Caco-2 (cell line): ENCODE data around the gene NDST4. TPM values are rescaled to one million over a fixed set of nuclear protein-coding genes. Genes with fewer than 3 reads are reported as not detected.

Experiments
- BruUV-seq: library from RNA; stranded (reverse); fragments of 400-500 nt; replicated peaks from 2 replicates; lab custom pipeline; 2021; lab: Mats Ljungman, UMichigan
- CTCF ChIA-PET: fragments of 300-600 bp; sonication (Branson Sonifier 250); formaldehyde crosslinking; loops from one replicate; lab custom pipeline; 2022; ENCODE audit warnings: antibody characterized with exemption; lab: Charles Lee
- POLR2A ChIA-PET: fragments of 300-600 bp; sonication (Branson Sonifier 250); formaldehyde crosslinking; loops from one replicate; lab custom pipeline; 2022; ENCODE audit warnings: antibody characterized with exemption; lab: Charles Lee
- DNase-seq, 2 experiments: peaks; one replicate each; pipeline versions ENCODE4 v3.0.0 to v3.0.0-alpha.2; 2020 to 2022
- H3K27me3 ChIP-seq: replicated peaks from 2 replicates; pipeline ENCODE4 v1.6.0; 2011; ENCODE audit warnings: low read length; ENCODE audit not compliant: control insufficient read depth, insufficient read depth
- H3K36me3 ChIP-seq: 2 replicates; pipeline ENCODE4 v1.5.1; 2011; ENCODE audit warnings: low read length; ENCODE audit not compliant: control insufficient read depth, insufficient read depth
- H3K4me1 ChIP-seq: fragments of 250-450 bp; sonication (Bioruptor Pico); 2 replicates; pipeline ENCODE4 v1.5.1; 2020; ENCODE audit warnings: mild to moderate bottlenecking
- H3K4me3 ChIP-seq: 2 replicates; pipeline ENCODE4 v1.5.1; 2011; ENCODE audit warnings: low read depth, mild to moderate bottlenecking, control low read depth, low read length
- H3K9me3 ChIP-seq: fragments of 250-450 bp; sonication (Bioruptor Pico); 2 replicates; pipeline ENCODE4 v1.5.1; 2020; ENCODE audit warnings: mild to moderate bottlenecking, moderate library complexity
- H3K27ac Mint-ChIP-seq: one replicate; pipeline ENCODE4 v1.8.0; 2022; ENCODE audit warnings: mixed read lengths; ENCODE audit not compliant: unreplicated experiment
- H3K27me3 Mint-ChIP-seq: one replicate; pipeline ENCODE4 v1.8.0; 2022; ENCODE audit warnings: mixed read lengths; ENCODE audit not compliant: insufficient read depth, unreplicated experiment
- H3K36me3 Mint-ChIP-seq: one replicate; pipeline ENCODE4 v1.8.0; 2022; ENCODE audit warnings: mild to moderate bottlenecking, mixed read lengths; ENCODE audit not compliant: insufficient read depth, unreplicated experiment
- H3K4me1 Mint-ChIP-seq: one replicate; pipeline ENCODE4 v1.8.0; 2022; ENCODE audit warnings: low read depth, mixed read lengths; ENCODE audit not compliant: unreplicated experiment
- H3K4me3 Mint-ChIP-seq: one replicate; pipeline ENCODE4 v1.8.0; 2022; ENCODE audit warnings: mild to moderate bottlenecking, moderate library complexity, mixed read lengths; ENCODE audit not compliant: unreplicated experiment
- H3K9me3 Mint-ChIP-seq: one replicate; pipeline ENCODE4 v1.8.0; 2022; ENCODE audit warnings: mixed read lengths; ENCODE audit not compliant: unreplicated experiment
- intact Hi-C: fragments of 100-400 bp; cut with micrococcal nuclease; formaldehyde crosslinking; loops from one replicate; pipeline ENCODE4 v1.10.0; 2022; ENCODE audit not compliant: unreplicated experiment
- total RNA-seq: library from RNA; stranded (reverse); gene quantifications from 2 replicates; pipeline ENCODE4 v1.2.3, GENCODE V29; 2022
- TF ChIP-seq, protein P1 (sequence below), 2 experiments: fragments of 200-600 bp in 1 of 2; IDR thresholded peaks; 1 replicate in 1 of 2; 2 replicates in 1 of 2; pipeline versions ENCODE4 v1.5.1 to v1.8.0; 2011 to 2022; ENCODE audit warnings: antibody characterized with exemption in 1 of 2, control low read depth in 1 of 2, inconsistent platforms in 1 of 2, low read depth in 1 of 2, low read length in 1 of 2, mild to moderate bottlenecking in 1 of 2, moderate library complexity in 1 of 2; ENCODE audit not compliant: insufficient read depth in 1 of 2, severe bottlenecking in 1 of 2, unreplicated experiment in 1 of 2

Gene NDST4
- total RNA-seq, 1 experiment from 2014 or later: 4.4 TPM

DNA sequence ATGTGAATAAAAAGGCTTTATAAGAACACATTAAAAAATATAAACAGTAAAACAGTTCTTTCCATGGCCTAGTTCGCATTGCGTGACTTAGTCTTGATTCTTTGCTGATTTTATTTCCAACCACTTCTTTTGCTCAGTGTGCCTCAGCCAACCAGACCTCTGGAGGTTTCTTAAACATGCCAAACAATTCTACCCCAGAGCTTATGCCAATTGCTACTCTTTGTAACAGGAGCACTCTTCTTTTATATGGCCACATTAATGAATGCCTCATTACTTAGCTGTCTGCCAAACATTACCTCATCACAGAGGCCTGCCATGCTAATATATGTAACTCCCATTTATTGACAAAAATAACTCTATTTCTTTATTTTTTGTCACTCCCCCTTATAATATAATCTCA is 202.3 kb downstream of the NDST4 start:
- H3K36me3 Mint-ChIP-seq: no peaks in the 10 kb centered on the region
- no peak overlapping the region for H3K27ac Mint-ChIP-seq
- H3K4me1 ChIP-seq: no peaks in the 10 kb centered on the region
- no peaks in the 10 kb centered on the region for H3K9me3 ChIP-seq
- H3K9me3 Mint-ChIP-seq: no peaks in the 10 kb centered on the region
- TF ChIP-seq, protein P1, sequence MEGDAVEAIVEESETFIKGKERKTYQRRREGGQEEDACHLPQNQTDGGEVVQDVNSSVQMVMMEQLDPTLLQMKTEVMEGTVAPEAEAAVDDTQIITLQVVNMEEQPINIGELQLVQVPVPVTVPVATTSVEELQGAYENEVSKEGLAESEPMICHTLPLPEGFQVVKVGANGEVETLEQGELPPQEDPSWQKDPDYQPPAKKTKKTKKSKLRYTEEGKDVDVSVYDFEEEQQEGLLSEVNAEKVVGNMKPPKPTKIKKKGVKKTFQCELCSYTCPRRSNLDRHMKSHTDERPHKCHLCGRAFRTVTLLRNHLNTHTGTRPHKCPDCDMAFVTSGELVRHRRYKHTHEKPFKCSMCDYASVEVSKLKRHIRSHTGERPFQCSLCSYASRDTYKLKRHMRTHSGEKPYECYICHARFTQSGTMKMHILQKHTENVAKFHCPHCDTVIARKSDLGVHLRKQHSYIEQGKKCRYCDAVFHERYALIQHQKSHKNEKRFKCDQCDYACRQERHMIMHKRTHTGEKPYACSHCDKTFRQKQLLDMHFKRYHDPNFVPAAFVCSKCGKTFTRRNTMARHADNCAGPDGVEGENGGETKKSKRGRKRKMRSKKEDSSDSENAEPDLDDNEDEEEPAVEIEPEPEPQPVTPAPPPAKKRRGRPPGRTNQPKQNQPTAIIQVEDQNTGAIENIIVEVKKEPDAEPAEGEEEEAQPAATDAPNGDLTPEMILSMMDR (IDR thresholded peaks at IDR 0.05; ENCODE audit: insufficient read depth in 1 of 2, low read depth in 1 of 2, low read length in 1 of 2, severe bottlenecking in 1 of 2, unreplicated experiment in 1 of 2): no peak
- DNase-seq: no peak
- CTCF ChIA-PET: no interaction called here
- no peaks in the 10 kb centered on the region for H3K27me3 Mint-ChIP-seq
- H3K4me3 ChIP-seq: no peak overlapping the region
- intact Hi-C loops: no loop called here
- no peaks in the 10 kb centered on the region for H3K36me3 ChIP-seq
- no TSS peak for BruUV-seq
- POLR2A ChIA-PET: no interaction called here
- H3K27me3 ChIP-seq: no peaks in the 10 kb centered on the region
- no peak overlapping the region for H3K4me3 Mint-ChIP-seq
- H3K4me1 Mint-ChIP-seq: no peaks in the 10 kb centered on the region

DNA sequence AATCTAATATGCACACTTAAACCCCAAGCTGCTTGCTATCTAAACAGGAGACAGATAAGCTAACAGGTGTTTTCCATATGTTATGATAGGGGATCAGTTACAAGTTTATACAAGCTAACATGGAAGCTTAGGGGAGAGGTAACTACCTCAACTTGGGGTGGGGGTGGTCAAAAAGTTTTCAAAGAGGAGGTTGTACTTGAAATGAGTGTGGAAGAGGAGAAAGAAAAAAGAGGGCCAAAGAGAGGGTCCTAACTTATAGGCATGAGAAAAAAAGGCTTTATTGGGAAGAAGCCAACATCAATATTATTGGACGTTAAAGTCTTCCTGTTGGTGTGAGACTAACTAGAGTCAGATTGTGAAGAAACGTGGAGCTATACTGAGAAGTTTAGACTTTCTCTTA is 205.9 kb downstream of the NDST4 start:
- no peak overlapping the region for H3K27ac Mint-ChIP-seq
- CTCF ChIA-PET: no interaction called here
- Histone ChIP-seq H3K4me3 (no peak overlapping the region), H3K4me1 (no peaks in the 10 kb centered on the region), H3K36me3 (no peaks in the 10 kb centered on the region), H3K9me3 (no peaks in the 10 kb centered on the region), H3K27me3 (no peaks in the 10 kb centered on the region)
- H3K4me3 Mint-ChIP-seq: no peak overlapping the region
- POLR2A ChIA-PET: no interaction called here
- intact Hi-C loops: no loop called here
- no peaks in the 10 kb centered on the region for H3K36me3 Mint-ChIP-seq
- TF ChIP-seq, protein P1 (IDR thresholded peaks at IDR 0.05; ENCODE audit: insufficient read depth in 1 of 2, low read depth in 1 of 2, low read length in 1 of 2, severe bottlenecking in 1 of 2, unreplicated experiment in 1 of 2): no peak
- H3K27me3 Mint-ChIP-seq: no peaks in the 10 kb centered on the region
- BruUV-seq: no TSS peak
- H3K9me3 Mint-ChIP-seq: no peaks in the 10 kb centered on the region
- H3K4me1 Mint-ChIP-seq: no peaks in the 10 kb centered on the region
- no peak for DNase-seq

DNA sequence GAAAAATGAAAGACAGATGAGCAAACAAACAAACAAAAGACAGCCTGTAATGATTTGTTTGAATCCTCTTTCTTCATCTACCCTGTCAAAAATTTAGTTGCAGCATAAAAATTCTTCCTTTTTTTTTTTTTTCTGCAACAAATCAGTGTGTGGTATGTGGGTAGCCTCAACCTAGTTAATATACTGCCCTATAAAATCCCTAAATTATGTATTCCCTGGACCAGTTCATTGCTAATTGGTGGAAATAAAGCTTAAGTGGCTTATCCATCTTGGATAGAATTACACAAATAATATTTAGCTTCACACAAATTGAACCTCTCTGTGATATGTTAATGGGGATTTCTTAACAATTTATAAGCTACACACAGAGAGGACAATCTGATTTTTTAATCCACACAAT is 208.4 kb downstream of the NDST4 start:
- Mint-ChIP-seq H3K4me3 (no peak overlapping the region), H3K27me3 (no peaks in the 10 kb centered on the region), H3K9me3 (no peaks in the 10 kb centered on the region), H3K27ac (no peak overlapping the region), H3K36me3 (no peaks in the 10 kb centered on the region), H3K4me1 (no peaks in the 10 kb centered on the region)
- ChIA-PET POLR2A (no interaction called here), CTCF (no interaction called here)
- H3K4me3 ChIP-seq: no peak overlapping the region
- no TSS peak for BruUV-seq
- intact Hi-C loops: no loop called here
- DNase-seq: no peak
- TF ChIP-seq, protein P1 (IDR thresholded peaks at IDR 0.05; ENCODE audit: insufficient read depth in 1 of 2, low read depth in 1 of 2, low read length in 1 of 2, severe bottlenecking in 1 of 2, unreplicated experiment in 1 of 2): no peak
- no peaks in the 10 kb centered on the region for H3K9me3 ChIP-seq
- no peaks in the 10 kb centered on the region for H3K4me1 ChIP-seq
- H3K36me3 ChIP-seq: no peaks in the 10 kb centered on the region
- H3K27me3 ChIP-seq: no peaks in the 10 kb centered on the region
